Activated T-cell treated with anti-CD3 and anti-CD28 coated beads, Interleukin-2, amount 50 U/mL, for 72 hours (primary cell): ENCODE measurements around the gene CNNM1. TPM values are rescaled to one million over a fixed set of nuclear protein-coding genes. Genes with fewer than 3 reads are reported as not detected.

ENCODE experiments used
- ATAC-seq, 2 donors: fragments of 150-1000 bp; cut with Tn5 transposase; replicated peaks in 1 of 2; 2 replicates each; pipeline ENCODE4 v1.10.0; 2021; ENCODE audit warnings: moderate library complexity in 2 of 2, mild to moderate bottlenecking in 1 of 2
- DNase-seq, 2 donors: peaks; one replicate each; pipeline ENCODE4 v3.0.0; 2021 to 2022; ENCODE audit warnings: mixed read lengths in 1 of 2
- H3K27ac Mint-ChIP-seq: one replicate; pipeline ENCODE4 v1.8.0; 2022; ENCODE audit warnings: mild to moderate bottlenecking, moderate library complexity, mixed read lengths
- H3K27me3 Mint-ChIP-seq: one replicate; pipeline ENCODE4 v1.8.0; 2022; ENCODE audit warnings: low read depth, mixed read lengths
- H3K36me3 Mint-ChIP-seq, 2 donors: one replicate each; pipeline ENCODE4 v1.8.0; 2022; ENCODE audit warnings: mixed read lengths in 2 of 2, mild to moderate bottlenecking in 1 of 2; ENCODE audit not compliant: insufficient read depth in 2 of 2
- H3K4me1 Mint-ChIP-seq: one replicate; pipeline ENCODE4 v1.8.0; 2022; ENCODE audit warnings: low read depth, mixed read lengths
- H3K4me3 Mint-ChIP-seq, 2 donors: one replicate each; pipeline ENCODE4 v1.8.0; 2022; ENCODE audit warnings: mild to moderate bottlenecking in 2 of 2, mixed read lengths in 2 of 2, moderate library complexity in 2 of 2
- H3K9me3 Mint-ChIP-seq, 2 donors: one replicate each; pipeline ENCODE4 v1.8.0; 2022; ENCODE audit warnings: mixed read lengths in 2 of 2
- total RNA-seq, 2 donors: library from RNA; stranded (reverse); gene quantifications; one replicate each; pipeline ENCODE4 v1.2.3, GENCODE V29; 2022

Gene CNNM1
- total RNA-seq, 2 donors from 2014 or later = 0.25 to 0.31 TPM

DNA sequence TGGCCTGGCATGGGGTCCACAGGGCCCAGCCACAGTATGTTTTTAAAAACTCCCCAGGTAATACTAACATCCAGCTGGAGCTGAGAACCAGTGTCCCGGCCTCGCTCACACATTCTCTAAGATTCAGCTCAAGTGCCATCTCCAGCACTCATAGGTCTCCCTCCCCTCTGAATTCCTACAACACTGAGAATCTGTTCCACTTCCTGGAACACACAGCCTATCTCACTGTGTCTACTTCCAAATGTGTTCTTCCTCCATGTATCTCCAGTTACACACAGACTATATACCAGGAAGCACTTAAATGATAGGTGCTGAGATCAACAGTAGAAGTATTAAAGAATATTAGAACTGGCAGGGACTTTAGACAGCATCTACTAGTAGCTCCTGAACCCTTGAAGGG lies 90.5 kb downstream of the CNNM1 start:
- ATAC-seq (no peak), DNase-seq (no peak)
- Mint-ChIP-seq H3K27ac (no peak overlapping the region), H3K9me3 (no peaks in the 10 kb centered on the region), H3K4me3 (no peak overlapping the region), H3K27me3 (no peaks in the 10 kb centered on the region), H3K4me1 (peaks cover 7% of the 10 kb centered on the region), H3K36me3 (peaks cover 16 to 24% of the 10 kb centered on the region in 2 donors)

DNA sequence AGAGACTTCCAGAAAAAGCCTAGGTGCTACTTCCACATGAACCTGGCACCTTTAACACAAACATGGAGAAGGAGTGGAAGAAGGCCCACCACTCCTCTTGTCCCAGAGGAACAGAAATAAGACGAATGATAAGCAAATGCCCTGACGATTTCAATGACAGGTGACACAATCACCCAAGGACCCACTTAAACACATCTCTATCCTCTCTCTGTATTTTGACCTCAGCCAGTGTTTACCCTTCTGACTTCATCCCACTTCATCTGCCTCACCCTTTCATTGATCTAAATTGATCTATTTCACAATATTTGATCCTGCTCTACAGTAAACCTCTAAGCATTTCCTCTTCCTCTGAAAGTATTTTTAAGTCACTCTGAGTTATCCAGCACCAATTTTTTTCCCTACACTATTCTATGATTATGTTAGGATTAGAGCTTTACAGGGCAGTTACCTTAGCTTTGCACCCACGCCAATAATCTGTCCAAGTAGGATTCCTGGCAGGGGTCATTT lies 92.1 kb downstream of the CNNM1 start:
- Mint-ChIP-seq H3K27ac (no peak overlapping the region), H3K27me3 (no peaks in the 10 kb centered on the region), H3K9me3 (no peaks in the 10 kb centered on the region), H3K4me1 (peaks cover 1% of the 10 kb centered on the region), H3K36me3 (peaks cover 13 to 21% of the 10 kb centered on the region in 2 donors), H3K4me3 (no peak overlapping the region)
- DNase-seq (no peak), ATAC-seq (no peak)

DNA sequence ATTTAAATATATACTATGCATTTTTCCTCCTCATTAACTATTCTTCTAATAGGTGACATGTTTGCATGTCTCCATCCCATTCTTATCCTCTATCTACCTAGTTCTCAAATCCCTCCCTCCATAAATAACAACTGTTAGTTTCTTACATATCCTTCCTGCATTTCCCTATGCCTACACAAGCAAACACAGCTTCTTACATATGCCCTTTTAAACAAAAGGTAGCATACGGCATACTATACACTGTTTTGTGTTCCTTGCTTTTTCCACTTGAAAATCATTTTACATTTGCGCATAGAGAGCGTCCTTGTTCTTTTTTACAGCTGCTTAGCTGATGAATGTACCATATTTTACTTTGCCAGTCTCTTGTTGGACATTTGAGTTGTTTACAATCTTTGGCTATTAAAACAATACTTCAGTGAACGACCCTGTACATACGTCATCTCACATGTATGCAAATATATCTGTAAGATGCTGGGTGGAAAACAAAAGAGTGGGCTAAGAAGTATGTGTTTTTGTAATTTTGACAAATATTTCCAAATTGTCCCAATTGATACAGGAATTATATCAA lies 93.5 kb downstream of the CNNM1 start:
- Mint-ChIP-seq H3K4me3 (no peak overlapping the region), H3K9me3 (no peaks in the 10 kb centered on the region)
- no peak for ATAC-seq

DNA sequence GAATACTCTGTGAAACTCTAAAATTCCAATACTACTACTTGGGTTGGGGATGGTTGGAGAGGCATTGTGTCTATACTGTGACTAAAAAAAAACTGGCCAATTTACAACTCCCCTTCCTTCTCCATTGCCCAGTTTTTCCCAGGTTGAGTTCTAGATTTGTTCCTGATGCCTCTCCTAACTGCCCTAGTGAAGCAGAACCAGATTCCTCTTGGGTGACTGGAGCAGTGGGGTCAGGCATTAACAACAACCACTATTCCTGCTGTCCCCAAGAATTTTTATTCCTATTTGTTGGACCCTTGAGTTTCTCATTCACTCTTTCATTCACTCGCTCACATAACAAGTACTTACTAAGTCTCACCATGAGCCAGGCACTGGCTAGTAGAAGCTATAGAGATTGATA lies 95.5 kb downstream of the CNNM1 start:
- Mint-ChIP-seq H3K27ac (no peak overlapping the region), H3K27me3 (no peaks in the 10 kb centered on the region), H3K9me3 (no peaks in the 10 kb centered on the region), H3K36me3 (peaks cover 3 to 18% of the 10 kb centered on the region in 2 donors), H3K4me1 (peaks cover 20% of the 10 kb centered on the region), H3K4me3 (no peak overlapping the region)
- no peak for ATAC-seq
- DNase-seq = no peak

More for the DNA sequence above, 93.5 kb downstream of the CNNM1 start:
- H3K4me1 Mint-ChIP-seq = peaks cover 4% of the 10 kb centered on the region
- peaks cover 11 to 19% of the 10 kb centered on the region in 2 donors for H3K36me3 Mint-ChIP-seq
- no peak for DNase-seq
- no peak overlapping the region for H3K27ac Mint-ChIP-seq
- H3K27me3 Mint-ChIP-seq = no peaks in the 10 kb centered on the region

DNA sequence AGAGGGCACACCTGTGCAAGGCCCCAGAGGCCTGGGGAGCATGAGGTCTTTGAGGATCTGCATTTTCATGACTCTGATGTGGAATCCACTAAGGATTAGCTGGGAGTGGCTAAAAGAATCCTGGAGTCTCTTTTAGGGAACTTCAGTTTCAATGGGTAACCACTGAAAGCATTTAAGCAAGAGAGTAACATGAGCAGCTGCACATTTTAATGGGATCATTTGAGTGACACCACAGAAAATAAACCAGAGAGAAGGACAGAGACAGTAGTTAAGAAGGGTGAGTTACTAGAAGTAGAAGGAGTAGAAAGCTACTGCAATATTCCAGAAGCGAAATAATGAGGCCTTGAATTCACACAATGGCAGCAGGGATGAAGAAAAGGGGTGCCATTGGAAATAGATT lies 96.0 kb downstream of the CNNM1 start:
- DNase-seq (no peak), ATAC-seq (no peak)
- Mint-ChIP-seq H3K27me3 (no peaks in the 10 kb centered on the region), H3K9me3 (no peaks in the 10 kb centered on the region), H3K4me1 (peaks cover 26% of the 10 kb centered on the region), H3K36me3 (peaks cover 6 to 21% of the 10 kb centered on the region in 2 donors), H3K27ac (no peak overlapping the region), H3K4me3 (no peak overlapping the region)

DNA sequence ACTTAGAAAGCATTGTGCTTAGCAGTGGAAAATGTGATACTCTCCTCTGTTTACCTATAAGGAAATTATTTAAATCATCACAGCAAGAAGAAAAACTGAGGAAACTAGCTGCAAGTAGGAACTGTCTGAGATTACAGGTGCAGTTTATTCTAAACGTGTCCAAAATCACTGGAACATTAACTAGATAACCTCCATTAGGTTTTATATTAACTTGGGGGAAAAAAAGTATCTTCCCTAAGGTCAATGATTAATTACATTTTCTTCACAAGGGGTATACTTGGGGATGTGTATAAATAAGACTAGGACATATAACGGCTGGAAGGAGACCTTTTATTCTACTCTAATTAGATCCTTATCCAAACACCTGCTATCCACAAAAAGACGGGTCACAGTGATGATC lies 97.5 kb downstream of the CNNM1 start:
- H3K27ac Mint-ChIP-seq = no peak overlapping the region
- peaks cover 29% of the 10 kb centered on the region for H3K4me1 Mint-ChIP-seq
- H3K36me3 Mint-ChIP-seq = peaks cover 11 to 25% of the 10 kb centered on the region in 2 donors
- ATAC-seq = no peak
- no peak overlapping the region for H3K4me3 Mint-ChIP-seq
- no peaks in the 10 kb centered on the region for H3K27me3 Mint-ChIP-seq
- H3K9me3 Mint-ChIP-seq = no peaks in the 10 kb centered on the region
- no peak for DNase-seq

DNA sequence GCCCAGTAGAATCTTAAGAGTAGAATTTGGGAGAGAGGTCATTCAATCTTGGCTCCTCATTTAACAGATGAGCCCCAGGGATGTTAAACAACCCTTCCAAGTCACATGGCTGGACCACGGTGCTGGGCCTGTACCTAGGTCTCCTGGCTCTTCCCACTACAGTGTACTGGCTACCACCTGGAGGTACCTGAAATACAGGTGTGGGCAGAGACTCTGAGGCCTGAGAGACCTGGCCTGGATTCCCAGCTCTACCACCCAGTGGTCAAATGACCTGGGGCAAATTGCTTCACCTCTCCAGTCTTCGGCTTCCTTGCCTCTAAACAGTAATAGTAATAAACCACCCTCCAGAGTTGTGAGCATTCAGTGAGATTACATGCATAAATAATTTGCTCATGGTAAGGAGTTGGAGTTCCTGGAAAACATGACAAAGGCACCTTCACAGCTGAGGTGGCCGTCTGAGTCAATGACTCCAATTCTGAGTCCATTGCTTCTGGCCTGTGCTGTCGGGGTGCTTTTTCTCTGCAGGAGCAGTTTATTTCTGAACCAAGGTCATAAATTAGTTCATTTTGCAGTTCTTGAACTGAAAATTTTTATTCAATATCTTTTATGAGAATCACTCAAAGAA lies 98.5 kb downstream of the CNNM1 start:
- DNase-seq (peak in 1 of 2 donors; percentile 7), ATAC-seq (no peak)
- H3K36me3 Mint-ChIP-seq = peaks cover 11 to 22% of the 10 kb centered on the region in 2 donors
- no peaks in the 10 kb centered on the region for H3K9me3 Mint-ChIP-seq
- H3K4me3 Mint-ChIP-seq = no peak overlapping the region
- H3K4me1 Mint-ChIP-seq = peaks cover 39% of the 10 kb centered on the region
- H3K27ac Mint-ChIP-seq = no peak overlapping the region
- no peaks in the 10 kb centered on the region for H3K27me3 Mint-ChIP-seq

DNA sequence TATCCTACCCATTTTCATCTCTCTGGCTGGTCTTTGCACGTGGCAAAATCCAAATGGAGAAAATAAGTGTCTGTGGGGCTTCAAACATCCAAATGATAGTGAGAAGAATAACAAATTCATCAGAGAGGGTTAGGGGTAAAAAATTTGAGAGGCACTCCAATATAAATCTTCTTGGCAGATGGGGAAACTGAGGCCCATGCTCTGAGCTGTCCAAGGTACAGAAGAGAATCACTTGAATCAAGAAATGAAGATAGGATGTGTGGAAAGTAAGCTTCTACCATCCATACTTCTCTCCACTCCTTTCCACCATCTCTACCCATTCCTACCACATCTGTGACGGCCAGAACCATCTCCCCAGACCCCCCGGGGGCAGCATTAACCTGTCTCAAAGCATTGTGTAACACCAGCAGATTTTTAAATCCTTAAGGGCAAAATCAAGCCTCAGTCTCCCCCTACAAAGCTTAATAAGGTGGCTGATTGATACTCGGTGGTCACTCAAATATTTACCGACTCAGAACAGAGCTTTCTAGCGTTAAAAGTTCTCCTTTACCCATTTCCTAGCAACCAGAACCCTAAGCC lies 100.5 kb downstream of the CNNM1 start:
- ATAC-seq (no peak), DNase-seq (no peak)
- Mint-ChIP-seq H3K4me1 (peaks cover 47% of the 10 kb centered on the region), H3K36me3 (peaks cover 11 to 20% of the 10 kb centered on the region in 2 donors), H3K27me3 (no peaks in the 10 kb centered on the region), H3K9me3 (no peaks in the 10 kb centered on the region), H3K4me3 (peak overlapping the region; percentile 98 to 100), H3K27ac (peak overlapping the region; percentile 100)

DNA sequence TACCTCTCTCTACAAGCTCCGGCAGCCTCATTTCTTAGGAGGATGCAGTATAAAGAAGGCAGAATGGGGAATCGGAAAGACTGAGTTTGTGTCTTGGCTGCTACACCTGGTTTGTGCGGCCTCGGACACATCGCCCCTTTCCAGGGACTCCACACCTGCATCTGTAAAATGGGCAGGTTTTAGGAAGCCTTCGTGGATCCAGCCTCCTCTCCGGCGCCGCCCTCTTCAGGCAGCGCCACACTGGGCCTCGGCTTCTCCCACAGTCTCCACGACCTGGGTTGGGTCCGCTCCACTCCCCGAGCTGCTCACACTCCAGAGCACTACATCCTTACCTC lies 100.9 kb downstream of the CNNM1 start:
- peak in 1 of 2 donors; percentile 16 for ATAC-seq
- Mint-ChIP-seq H3K9me3 (no peaks in the 10 kb centered on the region), H3K4me3 (peak overlapping the region; percentile 98 to 100), H3K4me1 (peaks cover 49% of the 10 kb centered on the region), H3K27ac (peak overlapping the region; percentile 100), H3K36me3 (peaks cover 11 to 16% of the 10 kb centered on the region in 2 donors), H3K27me3 (no peaks in the 10 kb centered on the region)
- no peak for DNase-seq

DNA sequence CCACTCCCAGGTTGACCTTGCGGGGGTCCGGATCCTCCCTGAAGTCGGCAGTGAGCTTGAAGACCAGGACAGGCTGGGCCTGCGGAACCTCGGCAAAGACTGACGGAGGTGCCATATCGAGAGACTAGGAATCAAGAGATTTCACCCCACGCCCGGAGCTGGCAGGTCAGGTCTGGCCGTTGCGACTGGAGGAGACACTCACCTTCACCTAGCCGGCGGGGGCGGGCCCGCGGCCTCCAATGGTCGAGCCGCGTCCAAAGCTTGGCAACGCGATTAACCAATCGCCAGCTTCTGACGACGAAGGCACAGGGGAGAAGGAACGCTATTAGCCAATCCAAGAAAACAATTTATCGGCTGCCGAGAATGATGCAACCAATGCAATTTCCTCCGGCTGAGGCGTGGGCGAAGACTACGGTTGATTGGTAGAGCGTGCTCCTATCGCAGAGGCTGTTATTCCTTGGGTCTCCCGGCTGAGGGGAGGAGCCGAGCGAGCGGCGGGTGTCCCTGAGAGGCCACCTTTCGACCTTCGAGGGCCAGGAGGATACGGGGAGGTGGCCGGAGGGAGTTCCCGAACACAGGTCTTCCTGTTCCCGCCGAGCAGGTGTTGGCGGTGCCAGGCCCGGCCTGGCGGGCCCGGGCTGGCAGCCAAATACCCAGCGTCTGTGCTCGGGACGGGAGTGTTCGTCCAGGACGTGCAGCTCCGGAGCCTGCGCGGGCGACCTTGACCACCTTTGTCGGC lies 101.5 kb downstream of the CNNM1 start, which contains the start of gene GOT1:
Gene GOT1, minus strand, starts transcription at position 174 of the 739 bp plus-strand sequence. Its CDS starts 59 bp downstream, at position 115.
- Mint-ChIP-seq H3K36me3 (peaks cover 8 to 11% of the 10 kb centered on the region in 2 donors), H3K9me3 (no peaks in the 10 kb centered on the region), H3K4me1 (peaks cover 49% of the 10 kb centered on the region), H3K4me3 (peak within 1 kb of the TSS; percentile 98 to 100), H3K27me3 (no peaks in the 10 kb centered on the region), H3K27ac (peak within 1 kb of the TSS; percentile 100)
- DNase-seq (peak; percentile 93 to 96), ATAC-seq (peak; percentile 94 to 95)

DNA sequence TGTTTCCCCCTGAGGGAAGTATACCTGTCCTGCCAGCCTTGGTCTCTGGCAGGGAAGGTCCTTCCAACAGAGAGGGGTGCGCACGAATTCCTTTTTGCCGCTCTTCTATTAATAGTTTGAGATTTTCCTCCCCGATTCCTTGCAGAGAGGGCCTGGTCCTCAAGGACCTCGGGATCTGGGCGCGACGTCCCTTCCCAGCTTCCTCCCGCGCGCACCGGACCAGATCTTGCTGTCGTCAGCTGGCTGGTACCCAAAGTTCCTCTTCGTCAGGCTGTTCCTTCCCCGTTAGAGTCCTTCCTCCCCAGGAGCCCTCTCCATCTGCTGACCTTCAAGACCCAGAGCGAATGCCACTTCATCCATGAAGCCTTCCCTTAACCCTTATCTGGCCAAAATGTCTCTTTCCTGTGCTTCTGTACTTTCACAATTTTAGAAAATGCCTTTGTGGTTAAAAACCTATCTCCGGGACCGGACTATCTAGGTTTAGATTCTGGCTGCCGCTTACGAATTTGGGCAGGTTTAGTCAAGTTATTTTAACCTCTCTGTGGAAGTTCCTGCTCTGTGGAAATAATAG lies 102.1 kb downstream of the CNNM1 start:
- no peak for ATAC-seq
- Mint-ChIP-seq H3K36me3 (peaks cover 8 to 11% of the 10 kb centered on the region in 2 donors), H3K4me3 (peak overlapping the region; percentile 98 to 100)

DNA sequence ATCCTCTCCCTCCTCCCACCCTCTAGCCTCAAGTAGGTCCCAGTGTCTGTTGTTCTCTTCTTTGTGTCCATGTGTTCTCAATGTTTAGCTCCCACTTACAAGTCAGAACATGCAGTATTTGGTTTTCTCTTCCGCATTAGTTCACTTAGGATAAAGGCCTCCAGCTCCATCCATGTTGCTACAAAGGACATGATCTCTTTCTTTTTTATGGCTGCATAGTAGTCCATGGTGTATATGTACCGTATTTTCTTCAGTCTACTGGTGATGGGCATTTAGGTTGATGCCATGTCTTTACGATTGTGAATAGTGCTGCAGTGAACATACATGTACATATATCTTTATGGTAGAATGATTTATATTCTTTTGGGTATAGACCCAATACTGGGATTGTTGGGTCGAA lies 102.9 kb downstream of the CNNM1 start:
- H3K9me3 Mint-ChIP-seq = no peaks in the 10 kb centered on the region
- H3K36me3 Mint-ChIP-seq = peaks cover 8 to 11% of the 10 kb centered on the region in 2 donors
- ATAC-seq (no peak), DNase-seq (no peak)
- H3K4me1 Mint-ChIP-seq = peaks cover 49% of the 10 kb centered on the region
- peak overlapping the region; percentile 18 for H3K27ac Mint-ChIP-seq
- H3K4me3 Mint-ChIP-seq = peak overlapping the region; percentile 98 to 100
- no peaks in the 10 kb centered on the region for H3K27me3 Mint-ChIP-seq

More for the DNA sequence above, 102.1 kb downstream of the CNNM1 start:
- no peaks in the 10 kb centered on the region for H3K27me3 Mint-ChIP-seq
- H3K9me3 Mint-ChIP-seq = no peaks in the 10 kb centered on the region
- peak overlapping the region; percentile 94 for H3K27ac Mint-ChIP-seq
- peaks cover 49% of the 10 kb centered on the region for H3K4me1 Mint-ChIP-seq
- peak in 1 of 2 donors; percentile 30 for DNase-seq
